H1 (cell line): Measurements from ENCODE around the gene HIVEP3. TPM values are rescaled to one million over a fixed set of nuclear protein-coding genes. Genes with fewer than 3 reads are reported as not detected.

Source experiments
- CTCF ChIA-PET: fragments of 300-600 bp; sonication (Branson Sonifier 250); formaldehyde crosslinking; loops from one replicate; lab custom pipeline; 2021; ENCODE audit not compliant: partially characterized antibody; lab: Charles Lee
- POLR2A ChIA-PET: fragments of 300-600 bp; sonication (Branson Sonifier 250); formaldehyde crosslinking; loops from one replicate; lab custom pipeline; 2021; ENCODE audit warnings: inconsistent platforms; ENCODE audit not compliant: partially characterized antibody; lab: Charles Lee
- DNase-seq, 2 experiments: peaks; one replicate each; pipeline versions ENCODE4 v3.0.0 to v3.0.0-alpha.2; 2010 to 2022; ENCODE audit warnings: low spot score in 2 of 2, low read depth in 1 of 2, mixed read lengths in 1 of 2
- FAIRE-seq: peaks from 2 replicates; lab custom pipeline; 2011; peaks lifted over from hg19 to GRCh38; lab: Jason Lieb, UNC
- H2AFZ ChIP-seq: 2 replicates; pipeline ENCODE4 v1.8.1; 2012; ENCODE audit warnings: low read length, inconsistent platforms
- H2AK5ac ChIP-seq: 2 replicates; pipeline ENCODE4 v1.6.1; 2013; ENCODE audit warnings: low read depth, low read length
- H2BK120ac ChIP-seq: replicated peaks from 2 replicates; pipeline ENCODE3; 2013; ENCODE audit warnings: low read depth, low read length, inconsistent platforms
- H2BK12ac ChIP-seq: 2 replicates; pipeline ENCODE4 v1.6.1; 2013; ENCODE audit warnings: low read depth, low read length
- H2BK15ac ChIP-seq: 2 replicates; pipeline ENCODE4 v1.6.1; 2013; ENCODE audit warnings: low read length
- H2BK20ac ChIP-seq: 2 replicates; pipeline ENCODE4 v1.6.1; 2013; ENCODE audit warnings: low read length
- H2BK5ac ChIP-seq: 2 replicates; pipeline ENCODE4 v1.6.1; 2013; ENCODE audit warnings: low read depth, low read length
- H3K14ac ChIP-seq: 2 replicates; pipeline ENCODE4 v1.6.1; 2013; ENCODE audit warnings: inconsistent platforms; ENCODE audit not compliant: insufficient read length
- H3K18ac ChIP-seq: 2 replicates; pipeline ENCODE4 v1.6.1; 2013; ENCODE audit warnings: low read length; ENCODE audit errors: extremely low read depth
- H3K23ac ChIP-seq: 2 replicates; pipeline ENCODE4 v1.6.1; 2013; ENCODE audit warnings: inconsistent platforms; ENCODE audit not compliant: insufficient read length
- H3K23me2 ChIP-seq: 2 replicates; pipeline ENCODE4 v1.6.1; 2013; ENCODE audit warnings: low read depth, low read length
- H3K27ac ChIP-seq: 2 replicates; pipeline ENCODE4 v1.6.1; 2011; ENCODE audit warnings: low read depth, low read length, inconsistent platforms
- H3K27me3 ChIP-seq, 4 experiments: replicated peaks in 1 of 4; 1 replicate in 1 of 4; 2 replicates in 3 of 4; pipeline versions ENCODE4 v1.6.1 to v1.8.1; 2011 to 2013; ENCODE audit warnings: low read length in 3 of 4, mild to moderate bottlenecking in 3 of 4, inconsistent platforms in 2 of 4, mixed read lengths in 2 of 4, moderate library complexity in 1 of 4; ENCODE audit not compliant: control insufficient read depth in 3 of 4, insufficient read depth in 3 of 4; ENCODE audit errors: extremely low read depth in 1 of 4
- H3K36me3 ChIP-seq, 4 experiments: 2 replicates each; pipeline versions ENCODE4 v1.6.1 to v1.8.1; 2011 to 2013; ENCODE audit warnings: mild to moderate bottlenecking in 4 of 4, low read length in 3 of 4, moderate library complexity in 2 of 4, control low read depth in 1 of 4, inconsistent platforms in 1 of 4; ENCODE audit not compliant: insufficient read depth in 4 of 4, control insufficient read depth in 2 of 4
- H3K4ac ChIP-seq: replicated peaks from 2 replicates; pipeline ENCODE3; 2013; ENCODE audit warnings: low read length, low read depth, mixed read lengths, inconsistent platforms; ENCODE audit not compliant: insufficient read length
- H3K4me1 ChIP-seq, 4 experiments: replicated peaks in 1 of 4; 1 replicate in 1 of 4; 2 replicates in 3 of 4; pipeline versions ENCODE4 v1.6.1 to v1.8.1; 2011 to 2013; ENCODE audit warnings: low read length in 3 of 4, inconsistent platforms in 2 of 4, mixed read lengths in 1 of 4; ENCODE audit not compliant: insufficient read depth in 4 of 4, control insufficient read depth in 3 of 4
- H3K4me2 ChIP-seq, 2 experiments: 2 replicates each; pipeline versions ENCODE4 v1.6.1 to v1.8.1; 2011 to 2013; ENCODE audit warnings: low read depth in 2 of 2, low read length in 2 of 2, control low read depth in 1 of 2, inconsistent platforms in 1 of 2, mild to moderate bottlenecking in 1 of 2; ENCODE audit not compliant: insufficient read depth in 1 of 2
- H3K4me3 ChIP-seq, 4 experiments: fragments of 200-600, 300-600 bp in 1 of 4; sonication (generic), shearing (Covaris generic), sonication (Bioruptor Twin) in 1 of 4; 2 replicates each; pipeline versions ENCODE4 v1.5.1 to v1.8.1; 2011 to 2016; ENCODE audit warnings: low read length in 4 of 4, low read depth in 3 of 4, control low read depth in 2 of 4, inconsistent platforms in 2 of 4, mild to moderate bottlenecking in 2 of 4, mixed read lengths in 1 of 4, moderate library complexity in 1 of 4; ENCODE audit not compliant: insufficient read depth in 2 of 4; ENCODE audit errors: extremely low read depth in 1 of 4
- H3K56ac ChIP-seq: replicated peaks from 2 replicates; pipeline ENCODE3; 2013; ENCODE audit warnings: low read depth, mild to moderate bottlenecking, mixed read lengths, low read length, inconsistent platforms; ENCODE audit not compliant: insufficient read length
- H3K79me1 ChIP-seq: 2 replicates; pipeline ENCODE4 v1.6.1; 2013; ENCODE audit warnings: low read depth, low read length, control low read depth
- H3K79me2 ChIP-seq, 2 experiments: 2 replicates each; pipeline versions ENCODE4 v1.6.1 to v1.8.1; 2012 to 2013; ENCODE audit warnings: low read length in 2 of 2, mild to moderate bottlenecking in 2 of 2, inconsistent platforms in 1 of 2; ENCODE audit not compliant: insufficient read depth in 2 of 2, control insufficient read depth in 1 of 2
- H3K9ac ChIP-seq, 4 experiments: replicated peaks in 1 of 4; 1 replicate in 1 of 4; 2 replicates in 3 of 4; pipeline versions ENCODE4 v1.6.1 to v1.8.1; 2011 to 2013; ENCODE audit warnings: low read depth in 3 of 4, low read length in 3 of 4, control low read depth in 2 of 4, mild to moderate bottlenecking in 2 of 4, moderate library complexity in 2 of 4, inconsistent platforms in 1 of 4; ENCODE audit errors: extremely low read depth in 1 of 4
- H3K9me3 ChIP-seq, 2 experiments: 2 replicates each; pipeline versions ENCODE4 v1.6.1 to v1.8.1; 2012 to 2013; ENCODE audit warnings: mild to moderate bottlenecking in 2 of 2, moderate library complexity in 2 of 2, control low read depth in 1 of 2, inconsistent platforms in 1 of 2, low read depth in 1 of 2, low read length in 1 of 2, mixed read lengths in 1 of 2; ENCODE audit not compliant: insufficient read depth in 2 of 2
- H4K20me1 ChIP-seq, 2 experiments: replicated peaks in 1 of 2; 2 replicates each; pipeline versions ENCODE3 to v1.8.1; 2011 to 2013; ENCODE audit warnings: inconsistent platforms in 2 of 2, low read length in 2 of 2, mild to moderate bottlenecking in 1 of 2; ENCODE audit not compliant: insufficient read depth in 2 of 2, control insufficient read depth in 1 of 2
- H4K5ac ChIP-seq: 2 replicates; pipeline ENCODE4 v1.6.1; 2013; ENCODE audit warnings: low read length, low read depth, mixed read lengths, inconsistent platforms; ENCODE audit not compliant: insufficient read length
- H4K8ac ChIP-seq: 2 replicates; pipeline ENCODE4 v1.8.0; 2013; ENCODE audit warnings: mild to moderate bottlenecking, moderate library complexity, low read length, inconsistent platforms; ENCODE audit not compliant: insufficient read depth; ENCODE audit errors: extremely low read depth
- H4K91ac ChIP-seq: replicated peaks from 2 replicates; pipeline ENCODE3; 2013; ENCODE audit warnings: low read length, mixed read lengths, inconsistent platforms; ENCODE audit not compliant: insufficient read length
- CHD2 ChIP-seq: IDR thresholded peaks from 2 replicates; pipeline ENCODE4 v1.6.1; 2012; ENCODE audit warnings: low read length, improper control_type of control experiment
- CREB1 ChIP-seq: IDR thresholded peaks from 2 replicates; pipeline ENCODE4 v1.6.1; 2012; ENCODE audit warnings: inconsistent platforms
- CTCF ChIP-seq, 3 experiments: IDR thresholded peaks; 1 replicate in 2 of 3; 2 replicates in 1 of 3; pipeline versions ENCODE4 v1.5.1 to v1.6.1; 2011; ENCODE audit warnings: low read length in 3 of 3, mild to moderate bottlenecking in 3 of 3, inconsistent platforms in 2 of 3, low read depth in 1 of 3, moderate library complexity in 1 of 3; ENCODE audit not compliant: insufficient read depth in 1 of 3; ENCODE audit errors: control extremely low read depth in 1 of 3
- EGR1 ChIP-seq: IDR thresholded peaks from 2 replicates; pipeline ENCODE4 v1.6.1; 2011; ENCODE audit warnings: low read depth, low read length, borderline replicate concordance
- GTF2F1 ChIP-seq: IDR thresholded peaks from 2 replicates; pipeline ENCODE4 v1.6.1; 2012; ENCODE audit warnings: low read depth, low read length, improper control_type of control experiment, borderline replicate concordance
- JUND ChIP-seq: IDR thresholded peaks from 2 replicates; pipeline ENCODE4 v1.6.1; 2011; ENCODE audit warnings: mild to moderate bottlenecking, improper control_type of control experiment, low read length
- KDM4A ChIP-seq: IDR thresholded peaks from one replicate; pipeline ENCODE4 v1.7.1; 2012; ENCODE audit warnings: low read depth, mild to moderate bottlenecking, moderate library complexity, low read length, inconsistent platforms; ENCODE audit not compliant: severe bottlenecking
- POLR2A ChIP-seq, 2 experiments: IDR thresholded peaks; 1 replicate in 1 of 2; 2 replicates in 1 of 2; pipeline ENCODE4 v1.6.1; 2011; ENCODE audit warnings: low read depth in 2 of 2, low read length in 2 of 2, mild to moderate bottlenecking in 2 of 2; ENCODE audit errors: control extremely low read depth in 1 of 2
- RAD21 ChIP-seq, 2 experiments: IDR thresholded peaks in 1 of 2; conservative IDR thresholded peaks in 1 of 2; 2 replicates each; pipeline ENCODE4 v1.6.1; 2011; ENCODE audit warnings: low read depth in 2 of 2, low read length in 2 of 2, improper control_type of control experiment in 1 of 2, inconsistent platforms in 1 of 2, mild to moderate bottlenecking in 1 of 2, moderate library complexity in 1 of 2
- RXRA ChIP-seq: IDR thresholded peaks from 2 replicates; pipeline ENCODE4 v1.6.1; 2011; ENCODE audit warnings: low read depth, mild to moderate bottlenecking, low read length, moderate library complexity; ENCODE audit not compliant: insufficient read depth
- TAF1 ChIP-seq: IDR thresholded peaks from 2 replicates; pipeline ENCODE4 v1.6.1; 2011; ENCODE audit warnings: mild to moderate bottlenecking, low read depth, low read length
- TAF7 ChIP-seq: optimal IDR thresholded peaks from 2 replicates; pipeline ENCODE3; 2011; ENCODE audit warnings: low read depth, mild to moderate bottlenecking, inconsistent platforms, low read length, moderate library complexity, borderline replicate concordance
- WGBS, 2 experiments: shearing (Covaris generic) in 1 of 2; methylation state at CpG; one replicate each; pipeline versions ENCODE4 v1.1.6 to v1.1.7; 2013 to 2015; ENCODE audit warnings: low lambda C conversion rate in 2 of 2, mixed read lengths in 2 of 2, inconsistent platforms in 1 of 2, low coverage in 1 of 2, missing lambda C conversion rate in 1 of 2; ENCODE audit not compliant: insufficient replicate concordance in 2 of 2, insufficient coverage in 1 of 2, insufficient read length in 1 of 2; ENCODE audit errors: extremely low coverage in 1 of 2, missing lambda C conversion rate in 1 of 2; 5-methylcytosine and 5-hydroxymethylcytosine counted together
- polyA plus RNA-seq, 7 experiments: library from polyadenylated mRNA; depleted of rRNA in 3 of 7; stranded (reverse) in 5 of 7; unstranded in 2 of 7; fragments of >200 nt in 5 of 7; fragments of 200-250 nt in 2 of 7; gene quantifications; 1 replicate in 5 of 7; 2 replicates in 1 of 7; 4 replicates in 1 of 7; pipeline versions ENCODE4 v1.2.1 to v1.2.3, GENCODE V29; 2011 to 2013; ENCODE audit warnings: missing spikeins in 2 of 7, mixed read lengths in 2 of 7
- total RNA-seq: library from RNA; stranded (reverse); fragmentation: NEBNext Ultra II Directional; extraction: Animal tissue kit (Norgen Biotek cat#: 25700); gene quantifications from 2 replicates; pipeline ENCODE4 v1.2.1, GENCODE V29; 2021

Gene HIVEP3
- total and polyA plus RNA-seq, 2 of the 8 experiments (the other 6 are each of a cell fraction or from before 2014, with no cell fraction given): 0.24 to 0.69 TPM

GRCh38 chr1:41689139-41689538, 229.6 kb downstream of the HIVEP3 start:
- H2BK20ac ChIP-seq: no peak overlapping the region
- no peak overlapping the region for H3K4me2 ChIP-seq
- no peak overlapping the region for H3K23ac ChIP-seq
- no peak for DNase-seq
- H3K79me1 ChIP-seq: no peaks in the 10 kb centered on the region
- H4K91ac ChIP-seq: no peak overlapping the region
- no peaks in the 10 kb centered on the region for H3K23me2 ChIP-seq
- no peaks in the 10 kb centered on the region for H3K36me3 ChIP-seq
- H2BK120ac ChIP-seq: no peak overlapping the region
- no peaks in the 10 kb centered on the region for H3K4me1 ChIP-seq
- no peak overlapping the region for H3K56ac ChIP-seq
- H2BK5ac ChIP-seq: no peak overlapping the region
- H3K14ac ChIP-seq: no peak overlapping the region
- no peak overlapping the region for H2AK5ac ChIP-seq
- no peak overlapping the region for H3K4ac ChIP-seq
- no peak overlapping the region for H2AFZ ChIP-seq
- no peaks in the 10 kb centered on the region for H3K9me3 ChIP-seq
- POLR2A ChIA-PET: no interaction called here
- no peaks in the 10 kb centered on the region for H4K20me1 ChIP-seq
- FAIRE-seq: no peak
- no peak overlapping the region for H4K8ac ChIP-seq
- CTCF ChIA-PET: interaction anchor here (1.4 to 2.1 kb wide), 2 partner anchors 8 to 9 kb away, joined by 3 to 5 read pairs; no protein-coding TSS in a partner anchor
- H2BK12ac ChIP-seq: no peak overlapping the region
- no peaks in the 10 kb centered on the region for H3K27me3 ChIP-seq
- WGBS, 2 experiments: 92% methylated on average over 10 of the region's 10 CpGs; no CpG with 5 or more reads in 1 of the 2 experiments
- H3K27ac ChIP-seq: no peak overlapping the region
- H3K4me3 ChIP-seq: no peak overlapping the region
- H2BK15ac ChIP-seq: no peak overlapping the region
- H3K9ac ChIP-seq: no peak overlapping the region
- H3K79me2 ChIP-seq: no peaks in the 10 kb centered on the region
- no peak overlapping the region for H3K18ac ChIP-seq
- H4K5ac ChIP-seq: no peak overlapping the region
- no peak for TF ChIP-seq CTCF (IDR thresholded peaks at IDR 0.05; ENCODE audit: control extremely low read depth in 1 of 3, insufficient read depth in 1 of 3, low read depth in 1 of 3, low read length in 3 of 3)
- no peak for TF ChIP-seq RAD21 (IDR thresholded peaks at IDR 0.05 in 1 of 2, conservative IDR thresholded peaks at IDR 0.05 in 1 of 2; ENCODE audit: low read depth in 2 of 2, low read length in 2 of 2)
- TF ChIP-seq JUND: no peak
- no peak for TF ChIP-seq CREB1
- TF ChIP-seq POLR2A (IDR thresholded peaks at IDR 0.05; ENCODE audit: control extremely low read depth in 1 of 2, low read depth in 2 of 2, low read length in 2 of 2): no peak
- no peak for TF ChIP-seq CHD2
- TF ChIP-seq RXRA: no peak
- no peak for TF ChIP-seq KDM4A
- TF ChIP-seq EGR1: no peak
- no peak for TF ChIP-seq TAF7
- TF ChIP-seq TAF1: no peak
- TF ChIP-seq GTF2F1: no peak
